Esophagus muscularis mucosa (tissue), 4 donors: ENCODE measurements around the gene SPATA13.

Experiments used
- CTCF ChIP-seq, 3 experiments: fragments of 200-600 bp in 2 of 3; fragments of 450-650 bp in 1 of 3; sonication (generic) in 2 of 3; IDR thresholded peaks; one replicate each; pipeline ENCODE4 v1.5.1; 2017 to 2019; ENCODE audit warnings: antibody characterized with exemption in 3 of 3, mild to moderate bottlenecking in 2 of 3, moderate library complexity in 1 of 3
- EP300 ChIP-seq: sonication (generic); formaldehyde crosslinking; IDR thresholded peaks from one replicate; pipeline ENCODE4 v1.6.1; 2017; ENCODE audit warnings: antibody characterized with exemption
- POLR2A ChIP-seq: fragments of 450-650 bp; IDR thresholded peaks from one replicate; pipeline ENCODE4 v1.6.1; 2017; ENCODE audit warnings: antibody characterized with exemption, moderate library complexity, mild to moderate bottlenecking, low read depth
- POLR2AphosphoS5 ChIP-seq, 2 donors: sonication (generic); formaldehyde crosslinking; IDR thresholded peaks; one replicate each; pipeline ENCODE4 v1.6.1; 2017; ENCODE audit warnings: antibody characterized with exemption in 2 of 2

- no peak for TF ChIP-seq CTCF (IDR thresholded peaks at IDR 0.05)
- TF ChIP-seq POLR2A, result no peak
- no peak for TF ChIP-seq POLR2AphosphoS5 (IDR thresholded peaks at IDR 0.05)
- TF ChIP-seq EP300, result no peak
These were observed 140.9 kb downstream of the SPATA13 start for GRCh38 chr13:24301434-24301833.
